Measurements from ENCODE around the gene LPCAT1.

The LPCAT1 gene

DNA sequence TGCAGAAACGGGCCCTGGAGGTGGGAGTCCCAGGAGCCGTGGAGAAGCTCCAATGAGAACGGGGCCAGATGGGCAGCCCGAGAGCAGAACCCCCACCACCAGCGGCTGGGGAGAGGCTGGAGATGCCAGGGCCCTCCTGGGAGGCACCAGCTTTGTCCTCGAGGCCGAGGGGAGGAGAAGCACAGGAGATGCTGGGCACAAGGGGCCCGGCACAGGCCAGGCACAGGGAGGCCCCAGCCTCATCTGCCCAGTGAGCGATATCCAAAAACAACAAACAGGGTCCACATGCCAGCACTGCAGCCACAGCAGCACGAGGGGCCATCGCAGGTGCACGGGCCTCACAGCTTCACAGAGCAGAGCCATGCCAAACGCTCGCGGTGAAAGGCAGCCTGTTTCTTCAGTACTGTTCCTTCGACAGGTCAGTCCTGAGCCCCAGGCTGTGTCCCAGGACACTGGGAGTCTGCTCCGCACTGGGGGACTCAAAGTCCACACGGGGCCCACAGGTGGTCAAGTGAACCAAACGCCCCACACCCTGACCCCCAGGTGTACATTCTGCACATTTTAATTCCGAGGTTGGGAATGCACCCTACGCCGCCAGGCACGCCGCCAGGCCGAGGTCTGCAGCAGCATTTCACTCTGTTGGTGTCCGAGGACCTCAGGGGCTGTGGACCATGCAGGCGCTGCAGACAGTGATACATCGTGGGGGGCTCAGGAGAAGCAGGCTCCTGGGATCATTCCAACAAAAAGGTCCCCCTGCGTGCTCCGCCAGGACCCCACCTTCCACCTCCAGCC lies 9.5 kb downstream of the LPCAT1 start:
- no peaks in the 10 kb centered on the region for H3K27me3 ChIP-seq (replicated peaks in 2 of 5; ENCODE audit: control insufficient read depth in 4 of 5, insufficient read depth in 5 of 5, low read length in 4 of 5)
- no peak overlapping the region for H3K27ac ChIP-seq (ENCODE audit: insufficient read depth in 1 of 2, low read depth in 1 of 2, low read length in 2 of 2, poor library complexity in 1 of 2, severe bottlenecking in 2 of 2)
- ChIA-PET CTCF (interaction anchor here (3.3 kb wide), 1 partner anchor 10 kb away, joined by 13 read pairs; no protein-coding TSS in a partner anchor), POLR2A (no interaction called here)
- no peaks in the 10 kb centered on the region for H3K9me3 ChIP-seq (ENCODE audit: control extremely low read depth in 1 of 5, control insufficient read depth in 4 of 5, insufficient read depth in 2 of 5, low read depth in 1 of 5, low read length in 4 of 5)
- H3K4me3 ChIP-seq (ENCODE audit: control insufficient read depth in 1 of 7, extremely low read depth in 1 of 7, insufficient read depth in 4 of 7, low read depth in 2 of 7, low read length in 6 of 7) = no peak overlapping the region
- H3K36me3 ChIP-seq (ENCODE audit: control insufficient read depth in 4 of 4, insufficient read depth in 4 of 4, low read length in 3 of 4) = peaks cover 4 to 59% (median 32%) of the 10 kb centered on the region in 4 experiments
- no peak for DNase-seq
- H3K4me1 ChIP-seq (ENCODE audit: control extremely low read depth in 1 of 4, control insufficient read depth in 4 of 4, insufficient read depth in 4 of 4, low read length in 3 of 4) = peaks cover 0 to 24% (median 9%) of the 10 kb centered on the region in 4 experiments
- WGBS (ENCODE audit: insufficient coverage) = 99% methylated on average over 29 of the region's 30 CpGs

DNA sequence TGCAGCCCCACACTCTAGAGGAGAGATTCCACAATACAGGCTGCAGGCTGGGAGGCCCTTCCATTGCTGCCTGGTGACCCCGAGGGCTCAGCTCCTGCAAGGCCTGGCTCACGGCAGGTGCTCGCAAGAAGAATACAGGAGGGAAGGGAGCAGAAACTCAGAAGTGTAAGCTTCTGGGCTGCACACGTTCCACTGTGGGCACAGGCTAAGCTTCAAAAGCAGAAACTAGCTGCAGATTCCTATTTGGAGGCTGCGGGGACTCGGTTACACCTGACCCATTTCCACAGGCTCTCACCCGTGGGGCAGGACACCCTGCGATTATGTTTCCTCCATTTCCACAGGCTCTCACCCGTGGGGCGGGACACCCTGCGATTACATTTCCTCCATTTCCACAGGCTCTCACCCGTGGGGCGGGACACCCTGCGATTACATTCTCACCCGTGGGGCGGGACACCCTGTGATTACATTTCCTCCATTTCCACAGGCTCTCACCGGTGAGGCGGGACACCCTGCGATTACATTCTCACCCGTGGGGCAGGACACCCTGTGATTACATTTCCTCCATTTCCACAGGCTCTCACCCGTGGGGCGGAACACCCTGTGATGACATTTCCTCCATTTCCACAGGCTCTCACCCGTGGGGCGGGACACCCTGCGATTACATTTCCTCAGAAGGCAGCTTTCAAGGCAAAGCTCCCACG lies 10.3 kb downstream of the LPCAT1 start:
- H3K4me3 ChIP-seq (ENCODE audit: control insufficient read depth in 1 of 7, extremely low read depth in 1 of 7, insufficient read depth in 4 of 7, low read depth in 2 of 7, low read length in 6 of 7) = no peak overlapping the region
- H3K9me3 ChIP-seq (ENCODE audit: control extremely low read depth in 1 of 5, control insufficient read depth in 4 of 5, insufficient read depth in 2 of 5, low read depth in 1 of 5, low read length in 4 of 5) = no peaks in the 10 kb centered on the region
- DNase-seq = no peak
- H3K27ac ChIP-seq (ENCODE audit: insufficient read depth in 1 of 2, low read depth in 1 of 2, low read length in 2 of 2, poor library complexity in 1 of 2, severe bottlenecking in 2 of 2) = no peak overlapping the region
- 93% methylated on average over 23 of the region's 26 CpGs for WGBS (ENCODE audit: insufficient coverage)
- peaks cover 2 to 57% (median 26%) of the 10 kb centered on the region in 4 experiments for H3K36me3 ChIP-seq (ENCODE audit: control insufficient read depth in 4 of 4, insufficient read depth in 4 of 4, low read length in 3 of 4)
- ChIA-PET POLR2A (no interaction called here), CTCF (no interaction called here)
- H3K4me1 ChIP-seq (ENCODE audit: control extremely low read depth in 1 of 4, control insufficient read depth in 4 of 4, insufficient read depth in 4 of 4, low read length in 3 of 4) = peaks cover 0 to 24% (median 9%) of the 10 kb centered on the region in 4 experiments
- no peaks in the 10 kb centered on the region for H3K27me3 ChIP-seq (replicated peaks in 2 of 5; ENCODE audit: control insufficient read depth in 4 of 5, insufficient read depth in 5 of 5, low read length in 4 of 5)

DNA sequence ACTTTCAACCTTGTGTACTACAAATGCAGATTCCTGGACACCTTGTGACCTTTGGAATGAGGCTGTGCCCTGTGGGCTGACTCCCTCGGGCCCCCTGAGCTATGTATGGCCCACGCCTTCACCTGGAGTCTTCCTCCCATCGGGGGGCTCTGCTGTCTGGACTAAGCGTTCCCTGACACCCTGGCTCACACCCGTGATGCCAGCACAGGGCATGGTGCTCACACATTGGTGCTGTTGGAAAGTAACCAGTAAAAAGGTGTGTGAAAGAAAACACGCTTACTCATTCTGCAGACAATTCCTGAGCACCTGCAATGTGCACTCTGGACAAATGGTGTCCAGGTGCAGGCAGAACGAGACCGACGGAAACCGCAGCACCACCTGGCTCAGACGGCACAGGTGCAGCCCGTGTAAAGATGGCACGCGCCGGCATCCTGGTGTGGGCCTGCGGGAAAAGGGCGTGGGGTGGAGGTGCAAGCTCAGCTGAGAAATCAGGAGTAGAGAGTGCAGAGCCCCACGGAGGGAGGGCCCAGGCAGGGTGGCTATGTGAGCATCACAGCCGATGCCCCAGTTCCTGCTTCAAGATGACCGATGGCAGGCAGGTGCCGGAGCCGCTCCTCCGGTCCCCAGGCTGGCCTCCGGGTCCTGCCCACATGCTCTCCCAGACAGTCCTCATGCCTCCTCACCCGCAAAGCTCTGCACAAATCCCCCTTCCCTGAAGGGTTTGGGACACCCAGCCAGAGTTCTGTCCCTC lies 11.0 kb downstream of the LPCAT1 start:
- ChIA-PET CTCF (interaction anchor here (0.8 to 1.5 kb wide), 4 partner anchors 34 to 142 kb away, joined by 3 to 5 read pairs (median 4); no protein-coding TSS in a partner anchor), POLR2A (no interaction called here)
- Histone ChIP-seq H3K27ac (ENCODE audit: insufficient read depth in 1 of 2, low read depth in 1 of 2, low read length in 2 of 2, poor library complexity in 1 of 2, severe bottlenecking in 2 of 2) (no peak overlapping the region), H3K4me3 (ENCODE audit: control insufficient read depth in 1 of 7, extremely low read depth in 1 of 7, insufficient read depth in 4 of 7, low read depth in 2 of 7, low read length in 6 of 7) (no peak overlapping the region), H3K36me3 (ENCODE audit: control insufficient read depth in 4 of 4, insufficient read depth in 4 of 4, low read length in 3 of 4) (peaks cover 2 to 55% (median 26%) of the 10 kb centered on the region in 4 experiments), H3K9me3 (ENCODE audit: control extremely low read depth in 1 of 5, control insufficient read depth in 4 of 5, insufficient read depth in 2 of 5, low read depth in 1 of 5, low read length in 4 of 5) (no peaks in the 10 kb centered on the region), H3K4me1 (ENCODE audit: control extremely low read depth in 1 of 4, control insufficient read depth in 4 of 4, insufficient read depth in 4 of 4, low read length in 3 of 4) (peaks cover 0 to 23% (median 9%) of the 10 kb centered on the region in 4 experiments), H3K27me3 (replicated peaks in 2 of 5; ENCODE audit: control insufficient read depth in 4 of 5, insufficient read depth in 5 of 5, low read length in 4 of 5) (no peaks in the 10 kb centered on the region)
- WGBS (ENCODE audit: insufficient coverage) = 98% methylated on average over 25 of the region's 25 CpGs
- no peak for DNase-seq

DNA sequence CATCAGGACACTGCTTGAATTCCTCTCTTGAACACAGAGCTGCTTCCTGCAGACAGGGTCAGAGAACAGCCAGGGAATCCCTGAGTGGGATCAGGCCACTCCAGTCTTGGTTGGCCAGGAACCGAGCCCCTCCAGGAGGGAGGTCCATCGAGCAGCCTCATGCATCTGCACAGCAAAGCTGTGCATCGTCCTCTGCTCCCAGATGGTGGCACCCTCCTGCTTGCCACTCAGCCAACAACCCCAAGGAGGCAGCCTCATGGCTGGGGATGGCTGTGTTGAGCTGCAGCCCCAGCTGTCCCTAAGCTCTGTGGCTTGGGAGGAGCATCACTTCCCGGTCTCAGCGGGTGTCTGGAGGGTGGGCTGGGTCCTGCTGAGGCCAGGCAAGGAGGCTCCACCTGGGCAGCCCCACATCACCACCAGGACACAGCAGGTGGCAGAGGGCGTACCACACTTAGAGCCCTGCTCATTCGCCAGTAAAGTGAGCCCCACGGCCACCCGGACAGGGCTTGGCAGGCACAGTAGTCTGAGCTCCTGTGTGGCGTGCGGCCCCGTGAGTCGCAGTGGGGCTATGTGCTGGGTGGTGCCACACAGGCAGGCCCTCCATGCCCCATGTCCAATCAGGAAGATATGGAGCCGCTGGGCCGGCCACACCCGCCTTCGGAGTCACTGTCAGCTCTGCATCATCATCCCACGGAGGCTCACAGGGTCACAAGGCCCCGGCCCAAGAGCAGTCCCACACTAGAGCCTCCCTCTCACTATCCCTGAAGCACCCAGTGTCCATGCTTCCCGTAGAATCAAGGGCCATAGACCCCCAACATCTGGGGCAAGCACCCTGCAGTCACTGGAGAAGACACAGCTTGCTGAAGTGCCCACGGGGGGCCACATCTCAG lies 11.9 kb downstream of the LPCAT1 start:
- Histone ChIP-seq H3K9me3 (ENCODE audit: control extremely low read depth in 1 of 5, control insufficient read depth in 4 of 5, insufficient read depth in 2 of 5, low read depth in 1 of 5, low read length in 4 of 5) (no peaks in the 10 kb centered on the region), H3K36me3 (ENCODE audit: control insufficient read depth in 4 of 4, insufficient read depth in 4 of 4, low read length in 3 of 4) (peaks cover 2 to 48% (median 25%) of the 10 kb centered on the region in 4 experiments), H3K4me3 (ENCODE audit: control insufficient read depth in 1 of 7, extremely low read depth in 1 of 7, insufficient read depth in 4 of 7, low read depth in 2 of 7, low read length in 6 of 7) (no peak overlapping the region), H3K27me3 (replicated peaks in 2 of 5; ENCODE audit: control insufficient read depth in 4 of 5, insufficient read depth in 5 of 5, low read length in 4 of 5) (no peaks in the 10 kb centered on the region), H3K4me1 (ENCODE audit: control extremely low read depth in 1 of 4, control insufficient read depth in 4 of 4, insufficient read depth in 4 of 4, low read length in 3 of 4) (peaks cover 0 to 15% (median 8%) of the 10 kb centered on the region in 4 experiments), H3K27ac (ENCODE audit: insufficient read depth in 1 of 2, low read depth in 1 of 2, low read length in 2 of 2, poor library complexity in 1 of 2, severe bottlenecking in 2 of 2) (no peak overlapping the region)
- ChIA-PET CTCF (interaction anchor here (0.8 to 1.5 kb wide), 5 partner anchors 8 to 143 kb away, joined by 3 to 5 read pairs (median 4); no protein-coding TSS in a partner anchor), POLR2A (no interaction called here)
- peak in 1 of 3 donors; percentile 11 for DNase-seq
- WGBS (ENCODE audit: insufficient coverage) = 97% methylated on average over 18 of the region's 21 CpGs

DNA sequence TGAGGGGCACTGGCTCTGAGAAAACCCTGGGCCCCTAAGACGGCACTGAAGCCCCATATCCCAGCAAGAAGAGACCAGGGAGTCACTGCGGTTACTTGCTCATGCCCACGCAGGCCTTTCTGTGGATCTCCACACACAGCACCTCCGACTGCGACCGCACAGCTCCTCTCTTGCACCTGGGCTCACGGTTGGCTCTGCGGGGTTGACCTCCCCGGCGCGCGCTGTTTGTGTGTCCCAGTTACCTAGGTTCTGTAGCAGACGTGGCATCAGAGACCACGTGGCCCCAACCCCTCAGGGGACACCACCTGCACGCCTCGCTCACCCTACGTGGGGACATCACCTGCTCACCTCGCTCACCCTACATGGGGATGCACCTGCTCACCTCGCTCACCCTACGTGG lies 12.7 kb downstream of the LPCAT1 start:
- ChIA-PET CTCF (no interaction called here), POLR2A (no interaction called here)
- Histone ChIP-seq H3K27ac (ENCODE audit: insufficient read depth in 1 of 2, low read depth in 1 of 2, low read length in 2 of 2, poor library complexity in 1 of 2, severe bottlenecking in 2 of 2) (no peak overlapping the region), H3K4me3 (ENCODE audit: control insufficient read depth in 1 of 7, extremely low read depth in 1 of 7, insufficient read depth in 4 of 7, low read depth in 2 of 7, low read length in 6 of 7) (no peak overlapping the region), H3K36me3 (ENCODE audit: control insufficient read depth in 4 of 4, insufficient read depth in 4 of 4, low read length in 3 of 4) (peaks cover 2 to 48% (median 25%) of the 10 kb centered on the region in 4 experiments), H3K27me3 (replicated peaks in 2 of 5; ENCODE audit: control insufficient read depth in 4 of 5, insufficient read depth in 5 of 5, low read length in 4 of 5) (no peaks in the 10 kb centered on the region), H3K4me1 (ENCODE audit: control extremely low read depth in 1 of 4, control insufficient read depth in 4 of 4, insufficient read depth in 4 of 4, low read length in 3 of 4) (peaks cover 0 to 7% (median 5%) of the 10 kb centered on the region in 4 experiments), H3K9me3 (ENCODE audit: control extremely low read depth in 1 of 5, control insufficient read depth in 4 of 5, insufficient read depth in 2 of 5, low read depth in 1 of 5, low read length in 4 of 5) (no peaks in the 10 kb centered on the region)
- DNase-seq = no peak
- 97% methylated on average over 20 of the region's 20 CpGs for WGBS (ENCODE audit: insufficient coverage)

DNA sequence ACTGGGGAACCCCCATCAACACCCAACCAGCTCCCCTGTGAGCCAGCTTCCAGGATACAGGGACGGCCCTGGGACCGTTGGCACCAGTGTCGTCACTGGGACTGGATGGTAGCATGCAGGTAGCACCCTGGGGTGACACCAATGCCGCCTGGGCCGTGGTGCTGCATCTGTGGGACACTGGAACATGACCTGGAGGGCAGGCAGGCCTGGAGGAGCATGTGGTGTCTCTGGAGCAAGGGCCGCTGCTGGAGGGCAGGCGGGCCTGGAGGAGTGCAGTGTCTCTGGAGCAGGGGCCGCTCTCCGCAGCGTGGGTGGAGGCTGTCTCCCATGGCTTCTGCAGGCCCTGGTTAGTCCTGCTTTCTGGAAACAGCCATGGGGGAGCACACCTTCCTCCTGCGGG lies 13.1 kb downstream of the LPCAT1 start:
- Histone ChIP-seq H3K27ac (ENCODE audit: insufficient read depth in 1 of 2, low read depth in 1 of 2, low read length in 2 of 2, poor library complexity in 1 of 2, severe bottlenecking in 2 of 2) (no peak overlapping the region), H3K36me3 (ENCODE audit: control insufficient read depth in 4 of 4, insufficient read depth in 4 of 4, low read length in 3 of 4) (peaks cover 2 to 51% (median 25%) of the 10 kb centered on the region in 4 experiments), H3K4me1 (ENCODE audit: control extremely low read depth in 1 of 4, control insufficient read depth in 4 of 4, insufficient read depth in 4 of 4, low read length in 3 of 4) (peaks cover 0 to 3% (median 2%) of the 10 kb centered on the region in 4 experiments), H3K4me3 (ENCODE audit: control insufficient read depth in 1 of 7, extremely low read depth in 1 of 7, insufficient read depth in 4 of 7, low read depth in 2 of 7, low read length in 6 of 7) (no peak overlapping the region), H3K27me3 (replicated peaks in 2 of 5; ENCODE audit: control insufficient read depth in 4 of 5, insufficient read depth in 5 of 5, low read length in 4 of 5) (no peaks in the 10 kb centered on the region), H3K9me3 (ENCODE audit: control extremely low read depth in 1 of 5, control insufficient read depth in 4 of 5, insufficient read depth in 2 of 5, low read depth in 1 of 5, low read length in 4 of 5) (no peaks in the 10 kb centered on the region)
- 100% methylated on average over 11 of the region's 11 CpGs for WGBS (ENCODE audit: insufficient coverage)
- ChIA-PET POLR2A (no interaction called here), CTCF (no interaction called here)
- no peak for DNase-seq

Measured in common myeloid progenitor, CD34-positive (primary cell).